GM12801 (cell line): ENCODE data around the gene BTBD16.

ENCODE experiments used
- TF ChIP-seq, protein P1 (sequence below): IDR thresholded peaks from one replicate; pipeline ENCODE4 v1.5.1; 2011; ENCODE audit warnings: control low read depth; ENCODE audit not compliant: insufficient read length; ENCODE audit errors: extremely low read depth

The BTBD16 gene

DNA sequence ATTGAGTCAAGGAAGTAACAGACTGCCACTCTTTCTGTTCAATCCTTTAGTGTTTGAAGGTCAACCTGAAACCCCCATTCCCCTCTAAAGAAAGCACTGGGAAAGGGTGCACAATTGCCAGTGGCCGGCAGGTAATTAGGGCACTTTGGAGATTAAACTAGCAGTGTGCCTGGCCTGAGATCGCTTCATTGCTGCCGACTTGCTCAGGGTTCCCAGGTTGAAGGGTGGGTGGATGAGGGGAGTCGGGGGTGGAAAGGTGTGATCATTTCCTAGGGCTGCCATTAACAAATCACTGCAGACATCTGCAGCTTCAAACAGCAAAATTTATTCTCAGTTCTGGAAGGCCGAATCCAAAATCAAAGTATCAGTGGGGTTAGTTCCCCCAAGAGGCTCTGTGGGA is 16.3 kb upstream of the BTBD16 start:
- TF ChIP-seq, protein P1, sequence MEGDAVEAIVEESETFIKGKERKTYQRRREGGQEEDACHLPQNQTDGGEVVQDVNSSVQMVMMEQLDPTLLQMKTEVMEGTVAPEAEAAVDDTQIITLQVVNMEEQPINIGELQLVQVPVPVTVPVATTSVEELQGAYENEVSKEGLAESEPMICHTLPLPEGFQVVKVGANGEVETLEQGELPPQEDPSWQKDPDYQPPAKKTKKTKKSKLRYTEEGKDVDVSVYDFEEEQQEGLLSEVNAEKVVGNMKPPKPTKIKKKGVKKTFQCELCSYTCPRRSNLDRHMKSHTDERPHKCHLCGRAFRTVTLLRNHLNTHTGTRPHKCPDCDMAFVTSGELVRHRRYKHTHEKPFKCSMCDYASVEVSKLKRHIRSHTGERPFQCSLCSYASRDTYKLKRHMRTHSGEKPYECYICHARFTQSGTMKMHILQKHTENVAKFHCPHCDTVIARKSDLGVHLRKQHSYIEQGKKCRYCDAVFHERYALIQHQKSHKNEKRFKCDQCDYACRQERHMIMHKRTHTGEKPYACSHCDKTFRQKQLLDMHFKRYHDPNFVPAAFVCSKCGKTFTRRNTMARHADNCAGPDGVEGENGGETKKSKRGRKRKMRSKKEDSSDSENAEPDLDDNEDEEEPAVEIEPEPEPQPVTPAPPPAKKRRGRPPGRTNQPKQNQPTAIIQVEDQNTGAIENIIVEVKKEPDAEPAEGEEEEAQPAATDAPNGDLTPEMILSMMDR: no peak

DNA sequence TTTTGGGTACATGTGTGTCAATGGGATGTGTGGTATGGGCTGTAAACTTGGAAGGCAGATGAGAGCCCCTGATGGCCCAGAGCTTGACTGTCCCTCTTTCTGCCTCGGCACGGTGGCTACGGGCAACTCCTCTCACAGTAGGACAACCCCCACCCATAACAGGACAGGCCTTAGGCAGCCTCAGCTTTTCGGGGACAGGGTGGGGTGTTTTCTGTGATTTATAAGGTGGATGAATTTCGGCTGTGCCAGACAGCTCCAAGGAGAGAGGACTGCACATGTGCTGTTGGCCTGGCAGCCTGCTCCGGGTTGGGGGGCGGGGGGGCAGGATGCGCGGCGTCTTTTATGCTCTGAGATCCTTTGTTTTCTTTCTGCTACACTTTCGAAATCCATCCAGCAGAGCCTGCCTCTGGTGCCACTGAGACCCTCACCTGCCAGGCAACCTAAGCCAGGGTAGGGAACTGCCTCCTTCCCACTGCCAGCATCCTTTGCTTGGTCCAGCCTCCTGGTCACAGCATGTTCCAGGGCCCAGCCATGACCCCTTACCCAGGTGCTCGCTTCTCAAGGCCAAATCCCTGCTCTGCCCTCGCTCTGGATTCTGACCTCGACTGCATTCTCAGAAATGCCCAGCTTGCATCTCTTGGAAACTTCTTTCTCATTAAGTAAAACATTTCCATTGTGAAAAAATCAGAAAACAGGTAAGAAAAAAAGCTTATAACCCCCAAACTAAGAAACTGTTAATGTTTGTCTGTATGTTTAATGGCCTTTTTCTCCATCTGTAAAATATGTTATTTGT is 15.4 kb upstream of the BTBD16 start:
- TF ChIP-seq, protein P1: no peak

DNA sequence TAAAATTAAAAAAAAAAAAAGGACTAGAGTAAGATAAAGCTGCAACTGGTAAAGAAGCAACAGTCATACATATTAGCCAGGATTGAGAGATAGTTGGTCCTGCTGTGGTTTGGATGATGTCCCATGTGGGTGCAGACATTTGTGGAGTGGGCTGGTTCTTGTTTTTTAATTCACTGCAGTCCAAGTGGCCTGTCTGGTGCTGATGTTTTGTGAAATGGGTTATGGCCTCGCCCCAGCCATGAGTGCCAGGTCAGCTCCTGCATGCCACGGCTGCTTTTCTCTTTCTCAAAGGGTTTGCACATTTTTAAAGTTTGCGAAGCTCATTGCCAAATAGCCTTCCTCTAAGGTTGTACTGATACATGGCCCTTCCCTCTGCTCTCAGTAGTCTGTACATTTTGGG is 14.1 kb upstream of the BTBD16 start:
- TF ChIP-seq, protein P1: no peak

DNA sequence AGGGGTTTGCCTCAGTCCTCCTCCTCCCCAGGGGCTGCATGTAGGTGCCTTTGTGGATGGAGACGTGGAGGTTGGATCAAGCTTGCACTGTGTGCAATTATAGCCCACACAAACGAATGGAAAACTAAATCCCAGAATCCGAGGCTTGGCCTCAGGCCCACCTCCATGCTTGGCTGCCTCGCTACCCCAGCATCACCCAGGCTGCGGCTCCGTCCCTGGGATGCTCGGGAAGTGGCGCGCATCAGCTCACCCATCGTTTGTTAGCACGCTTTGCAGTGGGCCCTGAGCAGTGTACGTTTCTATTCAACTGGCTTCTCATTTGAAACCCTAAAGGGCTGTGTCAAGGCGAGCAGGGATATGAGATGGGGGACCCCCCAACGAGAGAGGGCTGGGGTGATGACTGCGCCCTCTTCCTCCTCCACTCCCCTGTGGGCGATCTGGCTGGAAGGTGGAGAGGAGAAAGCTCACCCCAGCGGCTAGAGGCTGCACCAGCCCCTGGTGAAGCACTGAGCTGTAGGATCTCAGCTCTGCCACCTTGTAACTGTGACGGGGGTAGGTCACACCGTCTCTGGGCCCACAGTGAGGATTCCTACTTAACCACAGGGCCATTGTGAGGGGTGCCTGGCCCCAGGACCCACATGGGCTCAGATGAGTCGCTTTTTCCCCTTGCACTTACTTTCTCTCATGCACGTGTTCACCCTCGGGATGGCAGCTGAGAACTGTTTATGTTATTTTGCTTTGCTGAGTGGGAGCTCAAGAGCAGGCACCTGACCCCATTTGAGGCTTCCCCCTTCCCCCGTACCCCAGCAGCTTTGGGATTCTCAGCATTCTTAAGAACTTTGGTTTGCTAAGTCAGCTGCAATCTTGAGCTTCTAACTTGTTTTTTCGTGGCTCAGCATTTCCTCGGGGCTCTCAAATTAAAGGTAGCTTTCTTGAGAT is 12.7 kb upstream of the BTBD16 start:
- TF ChIP-seq, protein P1: no peak

DNA sequence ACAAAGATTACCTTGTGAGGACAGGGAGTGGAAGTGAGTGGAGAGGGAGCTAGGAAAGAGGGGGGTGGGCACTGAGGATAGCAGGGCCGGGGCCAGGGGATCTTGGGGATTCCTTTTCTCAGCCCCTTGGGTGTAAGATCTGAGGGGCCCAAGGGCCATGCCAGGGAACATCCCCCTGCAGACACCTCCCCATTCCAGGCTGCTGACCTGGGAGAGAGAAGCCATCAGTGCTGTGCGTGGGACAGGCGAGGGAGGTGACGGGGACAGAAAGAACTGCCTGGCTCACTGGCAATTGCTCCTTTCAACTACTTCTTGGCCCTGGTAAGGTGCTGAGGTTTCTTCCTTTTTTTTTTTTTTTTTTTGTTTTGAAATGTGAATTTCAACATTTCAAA is 12.0 kb upstream of the BTBD16 start:
- TF ChIP-seq, protein P1: no peak

DNA sequence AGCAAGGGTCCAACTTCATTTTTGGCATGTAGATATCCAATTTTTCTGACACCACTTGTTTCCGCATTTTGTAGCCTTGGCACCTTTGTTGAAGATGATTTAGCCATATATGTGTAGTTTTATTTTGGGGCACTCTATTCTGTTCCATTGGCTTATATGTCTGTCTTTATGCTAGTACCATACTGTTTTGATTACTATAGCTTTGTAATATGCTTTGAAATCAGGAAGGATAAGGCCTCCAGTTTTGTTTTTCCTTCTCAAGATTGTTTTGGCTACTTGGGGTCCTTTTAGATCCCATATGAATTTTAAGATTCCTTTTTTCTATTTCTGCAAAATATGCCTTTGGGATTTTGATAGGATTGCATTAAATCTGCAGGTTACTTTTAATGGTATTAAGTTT is 9.5 kb upstream of the BTBD16 start:
- TF ChIP-seq, protein P1: no peak

DNA sequence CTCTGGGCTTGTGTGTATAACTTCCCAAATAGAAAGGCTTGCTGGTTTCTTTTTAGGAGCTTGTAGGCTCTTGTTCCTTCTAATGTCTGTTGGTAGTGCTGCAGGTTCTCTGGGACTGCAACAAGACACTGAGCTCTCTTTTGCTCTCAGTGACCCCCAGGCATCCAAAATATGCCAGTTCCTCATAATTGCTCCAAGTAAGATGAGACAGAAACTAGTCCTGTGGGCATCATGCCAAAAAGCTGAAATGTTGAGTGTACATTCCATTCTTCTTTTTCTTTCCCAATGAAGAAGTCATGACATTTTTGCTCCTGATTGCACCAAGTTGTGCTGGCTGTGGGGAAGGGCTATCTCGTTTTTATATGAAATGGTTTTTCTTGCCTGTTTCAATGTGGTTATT is 7.1 kb upstream of the BTBD16 start:
- TF ChIP-seq, protein P1: no peak
